HUDEP-2 (cell line): ENCODE results near the gene MAPKAP1.
A peak's percentile ranks its signal among the peaks of the same experiment; 100 is the strongest.

ENCODE experiments used
- DNase-seq, 76 experiments: peaks; one replicate each; lab custom pipeline; 2025; ENCODE audit not compliant: unreplicated experiment in 76 of 76; lab: John Stamatoyannopoulos, UW

MAPKAP1 gene

GRCh38 chr9:125706651-125707471 lies at the start of gene MAPKAP1:
TSS of gene MAPKAP1 (minus strand) at chr9:125707208. CDS start at chr9:125672574, 34,634 bp downstream.
- peak; percentile 6 to 95 (median 90) for DNase-seq

GRCh38 chr9:125756518-125756917 lies 49.5 kb upstream of the MAPKAP1 start:
- no peak for DNase-seq

- DNase-seq, result no peak
Observed at GRCh38 chr9:125755340-125755739, 48.3 kb upstream of the MAPKAP1 start.

- no peak for DNase-seq
Observed at GRCh38 chr9:125754096-125754495, 47.1 kb upstream of the MAPKAP1 start.

GRCh38 chr9:125752070-125752628 lies 45.1 kb upstream of the MAPKAP1 start:
- DNase-seq, result no peak

- DNase-seq, result no peak
Observed at GRCh38 chr9:125750627-125751011, 43.6 kb upstream of the MAPKAP1 start.

- no peak for DNase-seq
Observed at GRCh38 chr9:125749951-125750626, 43.1 kb upstream of the MAPKAP1 start.

GRCh38 chr9:125749287-125749935 lies 42.4 kb upstream of the MAPKAP1 start:
- DNase-seq, result no peak

- DNase-seq, result no peak
Observed at GRCh38 chr9:125748446-125749099, 41.6 kb upstream of the MAPKAP1 start.

- DNase-seq, result peak in 14 of 76 experiments; percentile 8 to 40 (median 17)
Observed at GRCh38 chr9:125747765-125748445, 40.9 kb upstream of the MAPKAP1 start.

- DNase-seq, result peak in 35 of 76 experiments; percentile 9 to 57 (median 29)
Observed at GRCh38 chr9:125747053-125747764, 40.2 kb upstream of the MAPKAP1 start, which contains the start of gene PBX3. TSS of gene PBX3 (plus strand) at chr9:125747373.

GRCh38 chr9:125746774-125747052 lies 39.7 kb upstream of the MAPKAP1 start:
- peak in 1 of 76 experiments; percentile 57 for DNase-seq

GRCh38 chr9:125746017-125746773 lies 39.2 kb upstream of the MAPKAP1 start:
- DNase-seq, result peak in 75 of 76 experiments; percentile 32 to 98 (median 95)

- no peak for DNase-seq
Observed at GRCh38 chr9:125745682-125746016, 38.6 kb upstream of the MAPKAP1 start.

GRCh38 chr9:125745018-125745417 lies 38.0 kb upstream of the MAPKAP1 start:
- no peak for DNase-seq

- DNase-seq, result no peak
Observed at GRCh38 chr9:125744616-125745015, 37.6 kb upstream of the MAPKAP1 start.

GRCh38 chr9:125743682-125744428 lies 36.8 kb upstream of the MAPKAP1 start:
- DNase-seq, result no peak

GRCh38 chr9:125742657-125743056 lies 35.6 kb upstream of the MAPKAP1 start:
- no peak for DNase-seq
